Neural progenitor cell (in vitro differentiated cells): Measurements from ENCODE around the gene ATG4A.

Experiments
- CTCF ChIP-seq: fragments of 200-600 bp; sonication (generic); IDR thresholded peaks from 2 replicates; pipeline ENCODE4 v1.5.1; 2017; ENCODE audit warnings: antibody characterized with exemption, mild to moderate bottlenecking
- EZH2 ChIP-seq: fragments of 200-600 bp; sonication (generic); IDR thresholded peaks from 2 replicates; pipeline ENCODE4 v1.6.1; 2017; ENCODE audit warnings: antibody characterized with exemption, mild to moderate bottlenecking, moderate library complexity
- EZH2phosphoT487 ChIP-seq: fragments of 200-600 bp; sonication (generic); IDR thresholded peaks from 2 replicates; pipeline ENCODE4 v1.6.1; 2017; ENCODE audit warnings: antibody characterized with exemption

DNA sequence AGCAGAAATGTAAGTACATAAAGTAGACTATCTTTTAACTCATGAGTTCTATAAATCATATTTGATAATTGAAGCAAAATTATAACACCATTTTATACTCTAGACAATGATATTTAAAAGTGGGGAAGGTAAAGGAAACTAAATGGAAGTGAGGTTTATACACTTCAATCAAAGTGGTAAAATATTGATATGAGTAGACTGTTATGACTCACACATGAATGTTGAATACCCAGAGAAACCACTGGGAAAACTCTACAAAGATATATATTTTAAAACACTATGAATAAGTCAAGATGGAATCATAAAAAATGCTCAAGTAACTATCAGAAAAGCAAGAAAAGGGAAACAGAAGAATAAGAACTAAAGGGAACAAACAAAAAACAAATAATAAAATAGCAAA, 38.4 kb upstream of the ATG4A start:
- TF ChIP-seq CTCF (no peak), EZH2 (no peak), EZH2phosphoT487 (no peak)
